Nephron (organoid): ENCODE results near the gene PSMD6.
A peak's percentile ranks its signal among the peaks of the same experiment; 100 is the strongest.

ENCODE experiments used
- H3K27ac Mint-ChIP-seq, 3 experiments: 2 replicates each; pipeline ENCODE4 v1.8.0; 2020; ENCODE audit warnings: mixed read lengths in 3 of 3, mild to moderate bottlenecking in 2 of 3, moderate library complexity in 1 of 3
- H3K27me3 Mint-ChIP-seq: 2 replicates; pipeline ENCODE4 v1.8.0; 2021; ENCODE audit warnings: low read depth, mild to moderate bottlenecking, moderate library complexity, mixed read lengths
- H3K36me3 Mint-ChIP-seq: 2 replicates; pipeline ENCODE4 v1.8.0; 2020; ENCODE audit warnings: low read depth, mixed read lengths
- H3K4me1 Mint-ChIP-seq: 2 replicates; pipeline ENCODE4 v1.8.0; 2020; ENCODE audit warnings: mixed read lengths
- H3K4me3 Mint-ChIP-seq, 3 experiments: 2 replicates each; pipeline ENCODE4 v1.8.0; 2020; ENCODE audit warnings: mild to moderate bottlenecking in 3 of 3, mixed read lengths in 3 of 3, moderate library complexity in 2 of 3
- H3K9me3 Mint-ChIP-seq: 2 replicates; pipeline ENCODE4 v1.8.0; 2020; ENCODE audit warnings: mixed read lengths
- TF ChIP-seq, protein P1 (sequence below), 3 experiments: fragments of 200-600 bp; sonication (generic); IDR thresholded peaks; one replicate each; pipeline ENCODE4 v1.5.0; 2021; ENCODE audit warnings: antibody characterized with exemption in 3 of 3; ENCODE audit not compliant: unreplicated experiment in 3 of 3

Gene PSMD6

DNA sequence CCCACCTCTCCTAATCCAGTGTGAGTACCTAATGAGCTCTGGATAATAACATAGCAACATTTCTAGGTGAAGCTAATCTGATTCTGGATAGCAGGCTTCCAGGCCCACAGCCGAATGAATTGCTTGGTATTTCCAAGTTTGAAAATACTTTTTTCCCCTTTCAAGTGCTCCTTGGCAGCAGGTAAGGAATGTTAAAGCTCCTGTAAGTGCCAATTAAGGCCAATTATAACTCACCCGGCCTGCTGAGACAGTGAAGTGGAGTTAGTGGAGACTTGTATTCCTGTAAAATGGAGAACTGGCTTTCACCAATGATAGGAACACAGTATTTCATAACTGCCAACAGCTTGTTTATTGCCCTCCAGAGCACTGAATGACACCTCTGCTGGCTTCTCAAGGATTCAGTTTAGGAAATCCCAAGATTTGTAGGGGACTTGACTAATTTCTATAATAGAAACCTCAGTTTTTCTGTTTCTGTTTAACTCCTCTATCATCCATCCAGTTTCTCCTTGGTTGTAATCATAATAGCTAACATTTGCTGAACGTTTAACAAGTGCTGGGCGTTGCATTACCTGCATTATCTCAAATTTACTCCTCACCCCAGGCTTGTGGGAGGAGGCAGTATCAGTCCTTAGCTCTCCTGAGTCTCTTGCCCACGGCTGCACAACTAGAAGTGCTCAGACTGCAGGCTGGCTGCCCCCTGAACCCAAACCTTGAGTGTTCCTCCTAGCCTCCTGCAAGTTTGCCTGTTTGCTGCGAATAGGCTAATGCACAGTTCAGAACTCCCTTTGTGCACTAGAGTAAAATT lies 58.4 kb downstream of the PSMD6 start:
- TF ChIP-seq, protein P1, sequence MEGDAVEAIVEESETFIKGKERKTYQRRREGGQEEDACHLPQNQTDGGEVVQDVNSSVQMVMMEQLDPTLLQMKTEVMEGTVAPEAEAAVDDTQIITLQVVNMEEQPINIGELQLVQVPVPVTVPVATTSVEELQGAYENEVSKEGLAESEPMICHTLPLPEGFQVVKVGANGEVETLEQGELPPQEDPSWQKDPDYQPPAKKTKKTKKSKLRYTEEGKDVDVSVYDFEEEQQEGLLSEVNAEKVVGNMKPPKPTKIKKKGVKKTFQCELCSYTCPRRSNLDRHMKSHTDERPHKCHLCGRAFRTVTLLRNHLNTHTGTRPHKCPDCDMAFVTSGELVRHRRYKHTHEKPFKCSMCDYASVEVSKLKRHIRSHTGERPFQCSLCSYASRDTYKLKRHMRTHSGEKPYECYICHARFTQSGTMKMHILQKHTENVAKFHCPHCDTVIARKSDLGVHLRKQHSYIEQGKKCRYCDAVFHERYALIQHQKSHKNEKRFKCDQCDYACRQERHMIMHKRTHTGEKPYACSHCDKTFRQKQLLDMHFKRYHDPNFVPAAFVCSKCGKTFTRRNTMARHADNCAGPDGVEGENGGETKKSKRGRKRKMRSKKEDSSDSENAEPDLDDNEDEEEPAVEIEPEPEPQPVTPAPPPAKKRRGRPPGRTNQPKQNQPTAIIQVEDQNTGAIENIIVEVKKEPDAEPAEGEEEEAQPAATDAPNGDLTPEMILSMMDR (IDR thresholded peaks at IDR 0.05; ENCODE audit: unreplicated experiment in 3 of 3) = no peak
- Mint-ChIP-seq H3K27me3 (no peaks in the 10 kb centered on the region), H3K4me1 (peaks cover 44% of the 10 kb centered on the region), H3K36me3 (no peaks in the 10 kb centered on the region), H3K27ac (peak overlapping the region in 1 of 3 experiments; percentile 57), H3K4me3 (no peak overlapping the region), H3K9me3 (no peaks in the 10 kb centered on the region)

DNA sequence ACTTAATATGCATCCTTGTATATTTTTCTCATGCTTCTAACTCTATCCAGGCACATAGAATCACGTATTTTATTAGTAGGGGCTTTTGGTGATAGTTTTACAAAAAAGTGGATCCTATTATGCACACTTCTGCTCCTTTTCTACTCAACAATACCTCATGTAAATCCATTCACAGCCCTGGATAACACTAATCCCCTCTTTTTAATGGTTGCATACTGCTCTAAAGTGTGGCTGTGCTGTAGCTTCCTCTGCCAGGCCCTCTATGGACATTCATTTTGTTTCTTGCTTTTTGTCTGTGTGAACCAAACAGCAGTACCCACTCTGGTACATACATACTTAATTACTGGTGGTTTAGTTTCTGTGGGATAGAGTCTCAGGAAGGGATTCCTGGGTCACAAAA lies 59.8 kb downstream of the PSMD6 start:
- no peaks in the 10 kb centered on the region for H3K9me3 Mint-ChIP-seq
- peak overlapping the region in 1 of 3 experiments; percentile 20 for H3K27ac Mint-ChIP-seq
- H3K36me3 Mint-ChIP-seq = no peaks in the 10 kb centered on the region
- no peaks in the 10 kb centered on the region for H3K27me3 Mint-ChIP-seq
- peaks cover 39% of the 10 kb centered on the region for H3K4me1 Mint-ChIP-seq
- no peak overlapping the region for H3K4me3 Mint-ChIP-seq
- TF ChIP-seq, protein P1 (IDR thresholded peaks at IDR 0.05; ENCODE audit: unreplicated experiment in 3 of 3) = no peak

GRCh38 chr3:63961891-63962290 lies 61.4 kb downstream of the PSMD6 start:
- TF ChIP-seq, protein P1 (IDR thresholded peaks at IDR 0.05; ENCODE audit: unreplicated experiment in 3 of 3) = peak; percentile 59 to 76 (median 72)
- H3K36me3 Mint-ChIP-seq = no peaks in the 10 kb centered on the region
- no peaks in the 10 kb centered on the region for H3K27me3 Mint-ChIP-seq
- H3K9me3 Mint-ChIP-seq = no peaks in the 10 kb centered on the region
- no peak overlapping the region for H3K27ac Mint-ChIP-seq
- H3K4me1 Mint-ChIP-seq = peaks cover 26% of the 10 kb centered on the region
- no peak overlapping the region for H3K4me3 Mint-ChIP-seq
